ENCODE measurements around the gene CYP4F22.

The CYP4F22 gene

GRCh38 chr19:15551293-15552004 lies 43.1 kb downstream of the CYP4F22 start:
- peak overlapping the region; percentile 14 for H3K4me3 ChIP-seq (replicated peaks; ENCODE audit: low read depth, low read length)
- TF ChIP-seq, protein P1, sequence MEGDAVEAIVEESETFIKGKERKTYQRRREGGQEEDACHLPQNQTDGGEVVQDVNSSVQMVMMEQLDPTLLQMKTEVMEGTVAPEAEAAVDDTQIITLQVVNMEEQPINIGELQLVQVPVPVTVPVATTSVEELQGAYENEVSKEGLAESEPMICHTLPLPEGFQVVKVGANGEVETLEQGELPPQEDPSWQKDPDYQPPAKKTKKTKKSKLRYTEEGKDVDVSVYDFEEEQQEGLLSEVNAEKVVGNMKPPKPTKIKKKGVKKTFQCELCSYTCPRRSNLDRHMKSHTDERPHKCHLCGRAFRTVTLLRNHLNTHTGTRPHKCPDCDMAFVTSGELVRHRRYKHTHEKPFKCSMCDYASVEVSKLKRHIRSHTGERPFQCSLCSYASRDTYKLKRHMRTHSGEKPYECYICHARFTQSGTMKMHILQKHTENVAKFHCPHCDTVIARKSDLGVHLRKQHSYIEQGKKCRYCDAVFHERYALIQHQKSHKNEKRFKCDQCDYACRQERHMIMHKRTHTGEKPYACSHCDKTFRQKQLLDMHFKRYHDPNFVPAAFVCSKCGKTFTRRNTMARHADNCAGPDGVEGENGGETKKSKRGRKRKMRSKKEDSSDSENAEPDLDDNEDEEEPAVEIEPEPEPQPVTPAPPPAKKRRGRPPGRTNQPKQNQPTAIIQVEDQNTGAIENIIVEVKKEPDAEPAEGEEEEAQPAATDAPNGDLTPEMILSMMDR (IDR thresholded peaks at IDR 0.05; ENCODE audit: low read length, missing control alignments), result no peak
- peak; percentile 13 for DNase-seq (ENCODE audit: low read depth)

GRCh38 chr19:15555021-15555420 lies 46.7 kb downstream of the CYP4F22 start:
- H3K4me3 ChIP-seq (replicated peaks; ENCODE audit: low read depth, low read length), result no peak overlapping the region
- no peak for DNase-seq (ENCODE audit: low read depth)
- TF ChIP-seq, protein P1 (IDR thresholded peaks at IDR 0.05; ENCODE audit: low read length, missing control alignments), result no peak

GRCh38 chr19:15555759-15556633 lies 47.7 kb downstream of the CYP4F22 start:
- TF ChIP-seq, protein P1 (IDR thresholded peaks at IDR 0.05; ENCODE audit: low read length, missing control alignments), result peak; percentile 82
- DNase-seq (ENCODE audit: low read depth), result peak; percentile 94
- H3K4me3 ChIP-seq (replicated peaks; ENCODE audit: low read depth, low read length), result peak overlapping the region; percentile 43

GRCh38 chr19:15556634-15557181 lies 48.4 kb downstream of the CYP4F22 start:
- no peak for DNase-seq (ENCODE audit: low read depth)
- H3K4me3 ChIP-seq (replicated peaks; ENCODE audit: low read depth, low read length), result no peak overlapping the region
- TF ChIP-seq, protein P1 (IDR thresholded peaks at IDR 0.05; ENCODE audit: low read length, missing control alignments), result no peak

- no peak for DNase-seq (ENCODE audit: low read depth)
- TF ChIP-seq, protein P1 (IDR thresholded peaks at IDR 0.05; ENCODE audit: low read length, missing control alignments), result no peak
- H3K4me3 ChIP-seq (replicated peaks; ENCODE audit: low read depth, low read length), result no peak overlapping the region
Measured at GRCh38 chr19:15557223-15557622, 48.9 kb downstream of the CYP4F22 start.

GRCh38 chr19:15562145-15562544 lies 53.8 kb downstream of the CYP4F22 start:
- TF ChIP-seq, protein P1 (IDR thresholded peaks at IDR 0.05; ENCODE audit: low read length, missing control alignments), result no peak
- DNase-seq (ENCODE audit: low read depth), result no peak
- no peak overlapping the region for H3K4me3 ChIP-seq (replicated peaks; ENCODE audit: low read depth, low read length)

All from fibroblast of pulmonary artery (primary cell).